ENCODE results near the gene LRFN2.

The LRFN2 gene

DNA sequence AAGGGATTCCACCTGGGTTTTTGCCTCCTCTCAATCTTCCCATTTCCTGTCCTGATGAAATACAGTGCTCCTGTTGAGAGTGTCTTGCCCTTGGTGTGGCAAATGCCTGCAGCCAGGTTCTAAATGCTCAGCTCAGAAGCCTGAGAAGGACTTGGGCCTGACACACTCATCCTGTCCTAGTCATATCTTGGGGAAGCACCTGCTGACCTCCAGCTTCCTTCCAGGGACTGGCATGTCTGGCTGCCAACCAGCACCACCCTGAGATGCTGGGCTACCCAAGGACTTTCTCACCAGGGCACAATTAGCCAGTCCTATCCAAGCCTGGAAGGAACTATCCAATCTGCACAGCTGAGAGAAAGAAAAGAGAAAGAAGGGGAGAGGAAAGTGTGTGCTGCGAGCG, 43.4 kb downstream of the LRFN2 start:
- no peak for DNase-seq (ENCODE audit: low read depth)

- DNase-seq (ENCODE audit: low read depth): no peak
Observed at GRCh38 chr6:40543146-40543545, 44.0 kb downstream of the LRFN2 start.

GRCh38 chr6:40542175-40542764, 44.9 kb downstream of the LRFN2 start:
- DNase-seq (ENCODE audit: low read depth): no peak

DNA sequence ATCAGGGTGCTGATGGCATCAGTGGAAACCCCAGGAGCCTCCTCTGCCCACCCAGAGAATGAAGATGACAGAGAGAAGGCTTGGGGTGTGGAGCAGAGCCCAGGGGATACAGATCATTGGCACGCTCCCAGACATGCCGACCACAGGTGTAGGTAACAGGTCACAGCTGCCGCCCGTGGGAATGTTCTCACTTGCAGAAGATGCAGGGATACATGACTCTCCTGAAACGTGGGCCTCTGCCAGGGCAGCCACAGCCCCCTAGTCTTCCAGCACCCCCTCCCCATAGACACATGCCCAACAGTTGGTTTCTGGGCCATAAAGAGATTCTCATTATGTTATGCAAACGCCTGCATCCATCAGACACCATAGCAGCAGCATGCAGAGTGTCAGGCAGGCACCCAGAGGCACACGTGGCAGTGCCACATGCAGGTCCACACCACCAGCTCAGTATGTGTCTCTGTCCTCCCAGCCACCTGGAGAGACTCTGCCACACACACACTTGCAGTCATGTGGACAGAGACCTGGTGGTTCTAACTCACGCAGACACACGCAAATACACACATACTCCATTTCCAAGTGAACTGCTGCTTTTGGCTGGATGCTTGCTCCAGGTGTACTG, 45.5 kb downstream of the LRFN2 start:
- no peak for DNase-seq (ENCODE audit: low read depth)

DNA sequence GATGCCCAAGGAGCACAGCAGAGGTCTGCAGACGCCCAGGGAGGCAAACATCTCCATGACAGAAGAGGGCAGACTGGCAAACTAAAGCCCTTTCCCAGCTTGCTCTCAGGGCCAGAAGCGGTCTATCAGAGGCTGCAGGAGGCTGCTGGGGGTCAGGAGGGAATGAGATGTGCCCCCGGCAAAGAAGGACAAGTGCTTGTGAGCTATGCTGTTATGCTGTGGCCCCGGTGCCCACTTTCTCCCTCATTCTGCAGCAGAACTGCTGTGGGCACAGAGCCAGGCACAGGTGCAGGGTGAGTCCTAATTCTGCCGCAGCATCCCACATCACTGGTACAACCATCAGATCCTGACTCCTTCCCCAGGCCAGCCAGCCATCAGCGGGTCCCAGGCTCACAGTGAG, 46.4 kb downstream of the LRFN2 start:
- DNase-seq (ENCODE audit: low read depth): no peak

- DNase-seq (ENCODE audit: low read depth): no peak
Observed at GRCh38 chr6:40539853-40540252, 47.3 kb downstream of the LRFN2 start.

DNA sequence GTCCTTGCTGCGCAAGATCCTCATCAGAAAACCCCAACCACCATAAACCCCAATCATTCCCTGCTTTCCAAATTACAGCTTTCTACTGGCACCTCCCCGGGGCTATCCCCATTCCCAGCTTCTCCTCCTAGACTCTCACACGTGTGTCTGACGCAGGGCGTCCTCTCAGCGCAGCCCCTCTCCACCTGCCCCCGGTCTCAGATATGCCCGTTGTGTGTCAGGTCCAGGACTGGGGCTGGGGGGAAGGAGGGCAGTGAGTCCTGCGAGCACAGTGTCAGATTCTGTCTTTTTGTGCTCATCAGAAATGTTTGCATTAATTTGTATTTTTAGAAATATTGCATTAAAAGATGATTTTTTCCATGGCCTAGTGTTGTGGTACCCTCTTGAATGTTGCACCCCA, 48.6 kb downstream of the LRFN2 start:
- no peak for DNase-seq (ENCODE audit: low read depth)

- DNase-seq (ENCODE audit: low read depth): no peak
Observed at GRCh38 chr6:40537446-40537845, 49.7 kb downstream of the LRFN2 start.

DNA sequence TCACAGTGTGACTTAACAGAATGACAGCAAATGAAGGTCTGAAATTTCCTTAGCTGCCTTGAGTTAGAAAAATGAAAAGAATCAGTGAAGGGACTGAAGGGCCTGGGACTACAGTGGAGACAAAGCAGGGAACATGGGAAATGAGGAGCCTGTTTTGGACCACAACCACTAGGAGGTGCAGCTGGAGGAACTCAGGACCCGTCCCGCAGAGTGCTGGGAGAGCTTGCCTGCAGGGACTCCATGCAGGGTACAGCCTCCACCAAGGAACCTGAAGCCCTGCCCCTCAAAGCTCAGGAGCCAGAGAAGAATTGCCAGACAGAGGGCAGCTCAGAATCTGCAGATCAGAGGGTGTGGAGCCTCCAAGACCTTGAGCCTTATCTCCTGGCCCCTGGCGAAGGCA, 50.7 kb downstream of the LRFN2 start:
- DNase-seq (ENCODE audit: low read depth): no peak

DNA sequence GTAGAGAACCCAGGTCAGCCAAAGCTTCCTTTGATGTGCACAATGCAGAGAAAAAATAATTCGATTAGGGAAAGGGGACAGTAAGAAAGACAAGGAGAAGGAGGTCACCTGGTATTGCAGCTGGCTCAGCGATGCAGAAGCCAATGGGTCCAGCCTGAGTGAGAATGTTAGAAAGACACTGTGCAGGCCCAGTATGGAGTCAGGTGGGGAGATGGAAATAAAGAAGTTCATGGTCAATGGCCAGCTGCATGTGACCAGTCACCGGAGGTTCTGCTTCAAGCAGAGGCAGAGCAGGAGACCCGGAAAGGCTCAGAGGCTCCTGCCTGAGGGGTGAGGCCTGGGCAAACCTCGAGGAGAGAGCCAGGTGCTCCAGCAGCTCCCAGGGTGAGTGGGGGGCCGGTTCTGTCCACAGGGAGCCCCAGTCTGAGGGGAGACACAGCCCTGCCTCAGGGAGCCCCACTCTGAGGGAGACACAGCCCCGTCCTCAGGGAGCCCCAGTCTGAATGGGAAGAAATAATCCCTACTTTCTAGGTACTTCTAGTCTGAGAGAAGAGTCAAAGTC, 51.3 kb downstream of the LRFN2 start:
- DNase-seq (ENCODE audit: low read depth): no peak

DNA sequence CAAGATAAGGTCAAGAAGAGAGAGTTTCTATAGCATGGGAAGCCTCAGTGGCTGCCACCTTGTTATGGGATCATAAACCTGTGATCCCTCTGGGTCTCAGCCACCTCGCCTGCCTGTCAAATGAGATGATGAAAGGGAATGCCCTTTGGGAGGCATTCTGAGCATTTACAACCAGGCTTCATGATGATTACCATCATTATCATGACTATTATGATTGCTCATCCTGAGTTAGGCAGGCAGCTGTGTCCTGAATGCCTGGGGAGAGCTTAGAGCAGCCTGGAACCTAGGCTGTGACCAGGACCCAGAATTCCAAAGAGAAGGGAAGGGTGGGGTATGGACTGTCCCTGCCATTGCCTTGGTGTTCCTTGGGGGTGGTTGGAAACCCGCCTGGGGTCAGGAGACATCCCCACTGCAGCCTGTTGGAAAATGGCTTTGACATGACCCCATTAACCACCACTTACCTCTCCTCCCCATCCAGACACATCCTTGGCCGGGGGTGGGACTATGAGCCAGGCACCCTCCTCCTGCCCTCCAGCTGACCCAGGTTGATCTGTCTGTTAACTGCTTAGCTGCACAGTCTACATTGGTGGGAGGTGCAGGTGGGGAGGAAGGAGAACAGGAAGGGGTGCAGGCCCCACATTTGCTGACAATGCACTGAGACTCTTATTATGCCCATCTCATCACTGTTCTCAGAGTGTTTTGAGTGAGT, 51.9 kb downstream of the LRFN2 start:
- no peak for DNase-seq (ENCODE audit: low read depth)

DNA sequence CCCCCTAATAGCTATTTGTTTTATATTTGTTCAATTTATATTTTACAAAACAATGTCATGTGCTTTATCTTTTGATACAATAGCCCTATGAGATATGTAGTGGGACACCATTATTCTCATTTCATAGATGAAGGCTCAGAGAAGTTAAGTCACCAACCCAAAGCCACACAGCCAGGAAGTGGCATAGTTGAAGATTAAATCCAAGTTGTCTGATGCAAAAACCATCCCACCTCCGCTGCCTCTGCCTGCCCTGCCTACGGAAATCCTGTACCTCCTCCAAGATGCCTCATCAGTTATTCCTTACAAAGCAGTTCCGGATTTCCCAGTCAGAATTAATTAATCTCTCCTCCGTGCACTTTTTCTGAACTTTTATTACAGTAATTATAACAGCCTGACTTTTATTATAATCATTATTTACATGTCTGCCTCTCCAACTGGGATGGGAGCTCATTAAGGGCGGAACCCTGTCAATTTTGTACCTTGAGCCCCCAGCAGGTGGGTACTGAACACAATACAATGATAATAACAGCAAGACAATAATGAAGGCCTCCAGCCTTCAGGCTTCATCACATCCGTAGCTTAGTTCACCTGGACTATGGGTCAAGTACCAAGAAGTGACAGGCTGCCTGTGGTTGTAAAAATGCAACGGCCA, 54.7 kb downstream of the LRFN2 start:
- no peak for DNase-seq (ENCODE audit: low read depth)

DNA sequence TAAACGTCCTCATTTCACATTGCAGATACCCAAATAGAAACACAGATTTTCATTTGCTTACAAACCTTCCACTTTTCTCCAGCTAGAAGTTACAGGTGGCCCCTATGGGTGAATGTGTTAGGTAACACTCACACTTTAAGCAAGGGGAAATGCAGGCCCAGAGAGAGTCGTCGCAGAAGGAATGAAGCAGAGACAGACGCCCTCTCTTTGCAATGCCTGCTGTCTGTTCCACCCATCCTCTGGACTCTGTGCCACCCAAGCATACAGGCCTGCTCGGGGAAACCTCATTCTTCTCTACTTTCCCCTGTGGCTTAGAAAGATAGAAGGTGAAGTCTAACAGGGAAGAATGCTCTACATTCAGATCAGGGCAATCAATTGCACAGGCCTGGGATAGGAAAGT, 57.2 kb downstream of the LRFN2 start:
- DNase-seq (ENCODE audit: low read depth): no peak

DNA sequence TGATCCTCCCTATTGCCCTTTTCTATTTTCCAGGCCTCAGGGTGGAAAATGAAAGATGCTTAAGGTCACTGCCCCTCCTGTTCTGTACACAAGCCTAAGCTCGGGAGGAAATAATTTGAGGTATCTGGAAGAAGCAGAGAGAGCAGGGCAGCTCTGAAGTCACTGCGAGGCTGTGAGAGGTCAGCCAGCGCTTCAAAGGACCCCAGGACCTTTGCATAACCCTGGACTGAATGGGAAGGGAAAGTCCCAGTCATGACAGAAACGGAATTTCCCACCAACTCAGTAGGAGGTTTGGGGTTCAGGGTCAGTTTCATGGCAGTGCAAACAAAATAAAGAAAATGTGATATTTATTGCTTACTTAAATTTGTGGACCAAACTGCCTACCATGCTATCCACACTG, 58.1 kb downstream of the LRFN2 start:
- no peak for DNase-seq (ENCODE audit: low read depth)

GRCh38 chr6:40528051-40528450, 59.1 kb downstream of the LRFN2 start:
- DNase-seq (ENCODE audit: low read depth): no peak

- no peak for DNase-seq (ENCODE audit: low read depth)
Observed at GRCh38 chr6:40526036-40526435, 61.1 kb downstream of the LRFN2 start.

GRCh38 chr6:40524797-40525585, 62.2 kb downstream of the LRFN2 start:
- no peak for DNase-seq (ENCODE audit: low read depth)

GRCh38 chr6:40523505-40524172, 63.5 kb downstream of the LRFN2 start:
- DNase-seq (ENCODE audit: low read depth): no peak

DNA sequence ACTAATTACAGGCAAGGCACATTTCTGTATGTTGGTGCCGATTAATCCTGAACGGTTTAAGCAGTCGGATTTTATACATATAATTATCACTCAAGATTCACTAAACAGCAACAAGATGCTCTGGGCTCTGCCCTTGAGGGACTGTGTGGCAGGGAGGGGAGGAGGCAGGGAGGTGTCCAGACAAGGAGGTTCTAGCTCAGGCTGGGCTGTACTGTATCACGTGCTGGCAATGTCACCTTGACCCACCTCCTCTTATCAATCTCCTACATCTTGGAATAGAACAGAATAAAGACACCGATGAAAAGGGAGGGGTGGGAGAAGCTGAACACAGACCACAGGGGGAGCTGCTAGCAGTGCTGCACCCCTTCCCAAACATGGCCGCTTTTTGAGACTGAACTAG, 65.7 kb downstream of the LRFN2 start:
- DNase-seq (ENCODE audit: low read depth): no peak

DNA sequence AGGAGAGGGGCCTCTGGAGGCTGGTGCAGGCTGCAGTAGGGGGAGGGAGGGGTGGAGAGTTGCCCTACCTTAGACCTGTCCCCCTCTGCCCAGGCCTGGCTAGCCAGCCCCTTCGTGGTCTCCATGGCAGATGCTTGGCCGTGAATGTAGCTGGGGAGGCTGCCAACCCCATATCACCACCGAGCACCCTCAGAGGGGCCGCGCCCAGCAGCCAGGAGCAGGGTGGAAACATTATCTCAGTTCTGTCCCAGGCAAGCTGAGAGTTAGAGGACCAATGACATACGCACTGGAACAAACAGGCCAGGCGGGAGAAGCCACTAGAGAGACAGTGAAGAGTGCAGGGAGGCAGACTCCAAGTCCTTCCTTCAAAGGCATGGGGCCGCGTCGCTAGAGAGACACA, 66.5 kb downstream of the LRFN2 start:
- no peak for DNase-seq (ENCODE audit: low read depth)

DNA sequence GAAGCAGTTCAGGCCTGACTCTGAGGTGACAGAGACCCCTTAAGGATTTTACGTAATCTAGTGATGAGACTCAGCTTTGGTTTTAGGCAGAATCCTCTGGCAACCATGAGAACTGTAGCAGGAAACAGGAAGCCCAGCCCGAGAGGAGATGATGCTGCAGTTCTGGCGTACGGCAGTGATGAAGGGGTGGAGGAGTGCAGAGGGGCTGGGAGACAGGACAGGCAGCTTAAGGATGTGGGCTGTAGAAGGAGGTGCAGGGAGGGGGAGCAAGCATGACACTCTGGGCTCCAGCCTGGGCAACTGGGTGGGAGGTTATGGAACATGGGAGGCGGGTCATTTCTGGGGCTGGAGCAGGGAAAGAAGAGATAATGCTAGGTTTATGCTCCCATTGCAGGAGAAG, 67.1 kb downstream of the LRFN2 start:
- DNase-seq (ENCODE audit: low read depth): no peak

DNA sequence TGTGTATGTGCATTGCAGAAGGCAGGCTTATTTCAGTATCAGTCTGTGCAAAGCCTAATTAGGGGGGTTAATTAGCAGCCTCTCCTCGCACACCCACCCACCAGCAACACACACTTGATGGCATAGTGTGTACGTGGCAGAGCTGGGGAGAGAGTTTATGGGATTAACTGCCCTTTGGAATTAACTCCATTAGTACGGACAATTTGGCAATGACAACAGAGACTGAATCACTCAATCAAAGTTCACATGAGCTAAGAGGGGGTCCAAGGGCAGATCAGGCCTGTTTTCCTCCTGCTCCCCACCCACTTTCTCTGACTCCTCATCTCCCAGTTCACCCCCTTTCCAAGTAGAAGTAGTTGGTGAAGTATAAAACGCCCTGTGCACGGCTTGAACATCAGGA, 69.5 kb downstream of the LRFN2 start:
- no peak for DNase-seq (ENCODE audit: low read depth)

Measured in stimulated activated CD8-positive, alpha-beta memory T cell treated with anti-CD3 and anti-CD28 coated beads, Interleukin-12 subunit alpha, Interleukin-12 subunit beta, amount 100 ng/mL, for 4 hours (primary cell).